PFSK-1 (cell line): ENCODE results near the gene ABCC2.

Experiments
- FOXP2 ChIP-seq: optimal IDR thresholded peaks from 2 replicates; pipeline ENCODE3; 2011; ENCODE audit warnings: borderline replicate concordance, control low read depth, inconsistent platforms; ENCODE audit not compliant: insufficient read depth; ENCODE audit errors: extremely low read length, extremely low read depth
- POLR2AphosphoS5 ChIP-seq: IDR thresholded peaks from 2 replicates; pipeline ENCODE4 v1.6.1; 2012; ENCODE audit warnings: low read depth, mild to moderate bottlenecking, control low read depth, low read length, moderate library complexity
- REST ChIP-seq, 2 experiments: IDR thresholded peaks; 2 replicates each; pipeline versions ENCODE4 v1.6.1 to v1.8.0; 2011 to 2012; ENCODE audit warnings: low read depth in 2 of 2, low read length in 2 of 2, control low read depth in 1 of 2, inconsistent platforms in 1 of 2, mild to moderate bottlenecking in 1 of 2, moderate library complexity in 1 of 2; ENCODE audit not compliant: insufficient read depth in 1 of 2
- TAF1 ChIP-seq: IDR thresholded peaks from 2 replicates; pipeline ENCODE4 v1.6.1; 2012; ENCODE audit warnings: low read length, control low read depth, borderline replicate concordance; ENCODE audit not compliant: insufficient read depth

GRCh38 chr10:99766302-99766681, 16.1 kb upstream of the ABCC2 start:
- no peak for TF ChIP-seq REST (IDR thresholded peaks at IDR 0.05; ENCODE audit: insufficient read depth in 1 of 2, low read depth in 2 of 2, low read length in 2 of 2)
- TF ChIP-seq TAF1, result no peak
- no peak for TF ChIP-seq FOXP2
- no peak for TF ChIP-seq POLR2AphosphoS5
